Measurements from ENCODE around the gene MYO1C.

DNA sequence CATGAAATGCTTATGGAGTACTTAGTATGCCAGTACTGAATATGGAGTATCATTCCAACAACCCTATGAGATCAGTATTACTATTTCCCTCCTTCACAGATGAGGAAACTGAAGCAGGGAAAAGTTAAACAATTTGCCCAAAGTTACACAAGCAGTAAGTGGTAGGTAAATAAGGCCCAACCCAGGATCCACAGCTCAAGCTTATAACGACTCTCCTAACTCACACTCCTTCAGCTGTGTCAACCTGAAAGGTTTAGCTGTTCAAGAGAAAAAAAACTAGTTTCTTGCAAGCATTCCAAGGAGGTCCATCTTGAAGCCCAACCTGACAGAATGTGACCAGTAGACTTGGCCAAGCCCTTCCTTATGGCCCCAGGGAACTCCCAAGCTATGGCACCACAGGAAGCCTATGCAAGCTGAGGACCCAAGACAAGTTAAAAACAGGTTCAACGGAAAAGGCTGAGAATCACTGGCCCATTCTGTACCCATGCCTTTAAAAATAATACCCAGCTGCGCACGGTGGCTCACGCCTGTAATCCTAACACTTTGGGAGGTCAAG lies 43.0 kb downstream of the MYO1C start:
- TF ChIP-seq POLR2A (IDR thresholded peaks at IDR 0.05), result no peak
- no peak for TF ChIP-seq POLR2AphosphoS5 (IDR thresholded peaks at IDR 0.05)
- TF ChIP-seq, protein P1, sequence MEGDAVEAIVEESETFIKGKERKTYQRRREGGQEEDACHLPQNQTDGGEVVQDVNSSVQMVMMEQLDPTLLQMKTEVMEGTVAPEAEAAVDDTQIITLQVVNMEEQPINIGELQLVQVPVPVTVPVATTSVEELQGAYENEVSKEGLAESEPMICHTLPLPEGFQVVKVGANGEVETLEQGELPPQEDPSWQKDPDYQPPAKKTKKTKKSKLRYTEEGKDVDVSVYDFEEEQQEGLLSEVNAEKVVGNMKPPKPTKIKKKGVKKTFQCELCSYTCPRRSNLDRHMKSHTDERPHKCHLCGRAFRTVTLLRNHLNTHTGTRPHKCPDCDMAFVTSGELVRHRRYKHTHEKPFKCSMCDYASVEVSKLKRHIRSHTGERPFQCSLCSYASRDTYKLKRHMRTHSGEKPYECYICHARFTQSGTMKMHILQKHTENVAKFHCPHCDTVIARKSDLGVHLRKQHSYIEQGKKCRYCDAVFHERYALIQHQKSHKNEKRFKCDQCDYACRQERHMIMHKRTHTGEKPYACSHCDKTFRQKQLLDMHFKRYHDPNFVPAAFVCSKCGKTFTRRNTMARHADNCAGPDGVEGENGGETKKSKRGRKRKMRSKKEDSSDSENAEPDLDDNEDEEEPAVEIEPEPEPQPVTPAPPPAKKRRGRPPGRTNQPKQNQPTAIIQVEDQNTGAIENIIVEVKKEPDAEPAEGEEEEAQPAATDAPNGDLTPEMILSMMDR (IDR thresholded peaks at IDR 0.05 in 8 of 11, conservative IDR thresholded peaks at IDR 0.05 in 3 of 11), result no peak

Data from spleen (tissue), 7 donors.